MV-4-11 (cell line): ENCODE results near the gene DDIAS.

Experiments used
- DNase-seq: peaks from one replicate; lab custom pipeline; 2025; lab: John Stamatoyannopoulos, UW

DDIAS gene

GRCh38 chr11:82972103-82972502 lies 70.6 kb downstream of the DDIAS start:
- DNase-seq: no peak

- no peak for DNase-seq
These were observed 72.6 kb downstream of the DDIAS start for GRCh38 chr11:82974135-82974534.

DNA sequence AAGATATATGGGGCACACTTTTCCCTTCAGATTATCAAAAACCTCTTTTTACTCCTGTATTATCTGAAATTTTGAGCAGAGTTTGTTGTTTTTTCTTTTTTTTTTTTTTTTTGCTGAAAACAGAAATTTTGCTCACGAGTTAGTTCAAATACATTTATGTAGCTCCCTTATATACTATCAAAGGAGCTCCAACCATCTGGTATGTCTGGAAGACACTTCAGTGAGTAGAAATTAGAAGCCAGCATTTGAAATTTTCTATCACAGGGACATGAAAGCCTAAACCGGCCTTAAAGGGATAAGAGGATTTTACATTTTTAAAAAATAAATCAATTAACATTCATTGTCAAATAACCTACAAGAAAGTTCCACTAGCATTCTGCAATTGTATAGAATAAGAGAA lies 73.3 kb downstream of the DDIAS start:
- DNase-seq: no peak

GRCh38 chr11:82975882-82976281 lies 74.3 kb downstream of the DDIAS start:
- no peak for DNase-seq

DNA sequence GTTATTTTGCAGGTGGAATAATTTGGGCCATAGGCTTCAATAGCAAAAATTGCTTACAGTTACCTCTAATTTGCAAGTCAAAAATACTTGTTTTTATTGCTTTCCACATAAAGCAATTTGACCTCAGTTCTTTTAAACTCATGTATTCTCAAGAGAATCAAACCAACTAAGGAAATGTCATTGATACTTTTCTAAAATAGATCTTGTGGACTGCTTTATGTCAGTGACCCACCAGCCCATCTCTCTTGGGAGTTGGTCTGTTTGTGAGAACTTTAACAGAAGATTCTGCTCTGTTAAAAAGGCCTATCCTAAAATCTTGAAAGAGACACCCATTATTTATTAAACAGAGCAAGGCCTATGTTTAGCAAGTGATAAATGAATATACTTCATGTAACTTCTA lies 75.2 kb downstream of the DDIAS start:
- DNase-seq: no peak

DNA sequence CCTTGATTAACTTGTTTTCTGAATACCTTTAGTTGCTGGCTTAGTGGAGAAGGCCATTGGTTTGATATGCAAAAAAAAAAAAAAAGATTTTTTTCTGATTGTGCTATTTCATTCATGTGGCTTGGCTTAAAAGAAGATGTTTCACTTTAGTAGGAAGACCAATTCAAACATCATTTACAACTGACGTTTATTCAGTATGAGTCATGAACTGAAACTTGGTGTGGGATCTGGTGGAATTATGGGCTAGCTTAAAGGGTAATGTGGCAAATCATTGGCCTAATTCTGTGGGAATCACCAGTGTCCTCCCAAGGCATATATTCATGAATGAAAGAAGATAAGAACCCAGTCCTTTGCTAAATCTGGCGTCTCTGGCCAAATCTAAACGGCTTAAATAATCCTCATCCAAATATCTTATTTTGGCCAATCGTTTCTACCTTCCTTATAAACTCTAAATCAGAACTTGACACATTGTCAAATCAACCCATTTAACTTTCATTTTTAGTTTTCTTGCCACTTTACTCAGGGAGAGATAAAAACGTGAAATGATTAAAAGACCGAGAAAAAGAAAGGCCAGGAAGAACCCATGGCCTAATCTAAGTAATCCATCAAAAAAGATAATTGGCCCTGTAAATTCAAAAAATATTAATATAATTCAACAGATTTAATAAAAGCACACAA lies 77.0 kb downstream of the DDIAS start:
- peak; percentile 41 for DNase-seq

- DNase-seq: no peak
These were observed 78.3 kb downstream of the DDIAS start for GRCh38 chr11:82979824-82980223.

DNA sequence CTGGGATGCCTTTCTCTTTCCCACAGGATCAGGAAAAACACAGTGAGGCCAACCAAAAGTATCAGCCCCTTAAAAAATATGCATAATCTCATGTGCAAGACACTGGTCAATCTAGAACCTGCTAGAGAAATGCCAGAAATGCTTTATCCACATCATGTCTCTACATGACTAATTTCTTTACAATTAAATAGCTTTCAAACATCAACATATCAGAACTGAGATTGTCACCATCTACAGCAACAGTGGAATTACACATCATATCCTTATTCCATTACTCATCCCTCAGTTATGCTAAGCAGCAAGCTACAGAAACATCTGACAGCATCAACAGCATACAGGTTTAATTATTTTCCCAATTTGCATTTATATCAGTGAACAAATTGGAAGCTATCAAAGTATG lies 78.8 kb downstream of the DDIAS start:
- no peak for DNase-seq

GRCh38 chr11:82980947-82981346 lies 79.4 kb downstream of the DDIAS start:
- no peak for DNase-seq

DNA sequence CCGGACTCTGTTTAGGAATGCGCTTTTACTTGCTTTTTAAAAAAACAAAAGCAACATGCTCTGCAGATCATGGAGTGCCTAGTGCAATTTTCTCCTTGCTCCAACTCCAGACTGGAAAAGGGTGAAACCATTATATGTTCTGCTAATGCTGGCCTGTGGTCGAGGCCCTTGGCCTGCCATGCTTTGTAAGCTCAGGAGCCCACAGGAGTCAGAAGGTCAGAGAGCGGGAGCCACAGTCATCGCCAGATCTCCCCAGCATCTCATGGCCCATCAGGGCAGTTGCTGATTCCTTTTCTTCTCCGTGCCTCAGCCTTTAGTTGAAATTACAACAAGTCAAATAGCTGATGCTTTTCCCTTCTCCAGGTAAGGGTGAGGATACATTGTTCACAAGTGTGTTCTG lies 80.3 kb downstream of the DDIAS start:
- no peak for DNase-seq
